HEK293 (cell line): ENCODE results near the gene GRB2.

Source experiments
- CTCF ChIA-PET: fragments of 350-600 bp; formaldehyde crosslinking; extraction: SDS; loops from one replicate; lab custom pipeline; 2021; ENCODE audit warnings: antibody characterized with exemption; lab: Yijun Ruan, JAX
- POLR2A ChIA-PET: fragments of 300-600 bp; formaldehyde crosslinking; extraction: SDS; loops from one replicate; lab custom pipeline; 2020; ENCODE audit warnings: antibody characterized with exemption, inconsistent platforms; lab: Yijun Ruan, JAX
- H3K27ac ChIP-seq: fragments of 200-500 bp; sonication (Bioruptor generic); 2 replicates; pipeline ENCODE4 v1.5.1; 2014; ENCODE audit warnings: low read depth, low read length, control low read depth, inconsistent platforms; ENCODE audit errors: extremely low read depth
- H3K36me3 ChIP-seq, 2 experiments: fragments of 200-500 bp in 1 of 2; sonication (Bioruptor generic) in 1 of 2; 1 replicate in 1 of 2; 2 replicates in 1 of 2; pipeline ENCODE4 v1.5.1; 2014 to 2017; ENCODE audit warnings: inconsistent platforms in 2 of 2, low read length in 2 of 2; ENCODE audit not compliant: control insufficient read depth in 2 of 2, insufficient read depth in 1 of 2
- H3K4me1 ChIP-seq: fragments of 200-500 bp; sonication (Bioruptor generic); 2 replicates; pipeline ENCODE4 v1.5.1; 2014; ENCODE audit warnings: mild to moderate bottlenecking, low read length, inconsistent platforms; ENCODE audit not compliant: control insufficient read depth, insufficient read depth
- H3K4me3 ChIP-seq: 2 replicates; pipeline ENCODE4 v1.5.1; 2011; ENCODE audit warnings: low read depth, mild to moderate bottlenecking, control low read depth, low read length, moderate library complexity
- H3K9me3 ChIP-seq: fragments of 200-500 bp; sonication (Bioruptor generic); 2 replicates; pipeline ENCODE4 v1.5.1; 2014; ENCODE audit warnings: low read depth, low read length, inconsistent platforms; ENCODE audit not compliant: control insufficient read depth, insufficient read depth
- EGR2 ChIP-seq: fragments of 450-650 bp; formaldehyde crosslinking; IDR thresholded peaks from 2 replicates; pipeline ENCODE4 v1.5.1; 2016; ENCODE audit warnings: low read depth, missing biosample characterization, missing genetic modification characterization
- HIC1 ChIP-seq: fragments of 450-650 bp; formaldehyde crosslinking; IDR thresholded peaks from 2 replicates; pipeline ENCODE4 v1.5.1; 2016; ENCODE audit warnings: missing biosample characterization, missing genetic modification characterization
- PATZ1 ChIP-seq: fragments of 450-650 bp; formaldehyde crosslinking; IDR thresholded peaks from 2 replicates; pipeline ENCODE4 v1.5.1; 2016; ENCODE audit warnings: missing biosample characterization, missing genetic modification characterization
- PBX3 ChIP-seq: sonication (generic); formaldehyde crosslinking; IDR thresholded peaks from 2 replicates; pipeline ENCODE4 v1.8.1; 2022; ENCODE audit warnings: mild to moderate bottlenecking, moderate library complexity, missing genetic modification reagents
- PRDM4 ChIP-seq: fragments of 450-650 bp; formaldehyde crosslinking; IDR thresholded peaks from 2 replicates; pipeline ENCODE4 v1.5.1; 2017; ENCODE audit warnings: missing biosample characterization, missing genetic modification characterization
- SETDB1 ChIP-seq: IDR thresholded peaks from one replicate; pipeline ENCODE4 v1.6.1; 2017; ENCODE audit warnings: mild to moderate bottlenecking, low read length, moderate library complexity, mixed read lengths; ENCODE audit not compliant: insufficient read length
- SP7 ChIP-seq: fragments of 450-650 bp; formaldehyde crosslinking; IDR thresholded peaks from 2 replicates; pipeline ENCODE4 v1.5.1; 2016; ENCODE audit warnings: missing biosample characterization, missing genetic modification characterization
- ZNF10 ChIP-seq: fragments of 450-650 bp; formaldehyde crosslinking; IDR thresholded peaks from 2 replicates; pipeline ENCODE4 v1.5.1; 2017; ENCODE audit warnings: missing biosample characterization, missing genetic modification characterization
- ZNF155 ChIP-seq: fragments of 450-650 bp; formaldehyde crosslinking; IDR thresholded peaks from 2 replicates; pipeline ENCODE4 v1.5.1; 2016; ENCODE audit warnings: missing biosample characterization, missing genetic modification characterization
- ZNF174 ChIP-seq: fragments of 450-650 bp; formaldehyde crosslinking; IDR thresholded peaks from 2 replicates; pipeline ENCODE4 v1.5.0; 2017; ENCODE audit warnings: missing biosample characterization, mild to moderate bottlenecking, missing genetic modification characterization
- ZNF18 ChIP-seq: fragments of 450-650 bp; formaldehyde crosslinking; IDR thresholded peaks from 2 replicates; pipeline ENCODE4 v1.5.1; 2016; ENCODE audit warnings: missing biosample characterization, missing genetic modification characterization
- ZNF416 ChIP-seq: fragments of 450-650 bp; formaldehyde crosslinking; IDR thresholded peaks from 2 replicates; pipeline ENCODE4 v1.5.1; 2016; ENCODE audit warnings: missing biosample characterization, missing genetic modification characterization
- ZNF571 ChIP-seq: fragments of 450-650 bp; formaldehyde crosslinking; IDR thresholded peaks from 2 replicates; pipeline ENCODE4 v1.5.0; 2017; ENCODE audit warnings: missing biosample characterization, missing genetic modification characterization
- ZNF600 ChIP-seq: fragments of 450-650 bp; formaldehyde crosslinking; IDR thresholded peaks from 2 replicates; pipeline ENCODE4 v1.5.1; 2016; ENCODE audit warnings: missing biosample characterization, missing genetic modification characterization
- ZNF610 ChIP-seq: fragments of 450-650 bp; formaldehyde crosslinking; IDR thresholded peaks from 2 replicates; pipeline ENCODE4 v1.5.1; 2016; ENCODE audit warnings: missing biosample characterization, missing genetic modification characterization, borderline replicate concordance
- ZNF629 ChIP-seq: fragments of 450-650 bp; formaldehyde crosslinking; IDR thresholded peaks from 2 replicates; pipeline ENCODE4 v1.5.1; 2017; ENCODE audit warnings: missing biosample characterization, missing genetic modification characterization
- ZNF645 ChIP-seq: fragments of 450-650 bp; formaldehyde crosslinking; IDR thresholded peaks from 2 replicates; pipeline ENCODE4; 2016; ENCODE audit warnings: missing biosample characterization, missing genetic modification characterization
- ZNF692 ChIP-seq: fragments of 450-650 bp; formaldehyde crosslinking; IDR thresholded peaks from 2 replicates; pipeline ENCODE4 v1.5.1; 2016; ENCODE audit warnings: missing biosample characterization, missing genetic modification characterization

Gene GRB2

GRCh38 chr17:75352079-75352569 lies 53.4 kb downstream of the GRB2 start (continued):
- TF ChIP-seq ZNF600 = peak; percentile 92
- no peak for TF ChIP-seq ZNF155 (tag by site-specific recombination)
- TF ChIP-seq SP7 (tag by site-specific recombination) = peak; percentile 64
- no peak for TF ChIP-seq ZNF18 (tag by site-specific recombination)
- TF ChIP-seq ZNF416 (tag by site-specific recombination) = no peak
- TF ChIP-seq PRDM4 (tag by site-specific recombination) = no peak
- no peak for TF ChIP-seq PBX3 (CRISPR knock-in tag)
- TF ChIP-seq ZNF174 (tag by site-specific recombination) = no peak
- no peak for TF ChIP-seq ZNF10 (tag by site-specific recombination)
- TF ChIP-seq SETDB1 = no peak
- TF ChIP-seq ZNF645 (tag by site-specific recombination) = no peak
- TF ChIP-seq ZNF571 = no peak
- TF ChIP-seq PATZ1 (tag by site-specific recombination) = peak; percentile 75
- peak; percentile 26; the same call in 1 of the 2 replicates for TF ChIP-seq ZNF692 (tag by site-specific recombination)

- Histone ChIP-seq H3K27ac (no peak overlapping the region), H3K4me1 (peaks cover 25% of the 10 kb centered on the region), H3K9me3 (no peaks in the 10 kb centered on the region), H3K4me3 (no peak overlapping the region), H3K36me3 (no peaks in the 10 kb centered on the region; a peak in 1 of 3 replicates)
- TF ChIP-seq ZNF610 (tag by site-specific recombination) (no peak), ZNF629 (tag by site-specific recombination) (no peak), ZNF155 (tag by site-specific recombination) (no peak), EGR2 (peak; percentile 33; the same call in 1 of the 2 replicates), HIC1 (tag by site-specific recombination) (no peak)
- ChIA-PET CTCF (interaction anchor here (0.5 to 1.1 kb wide), 3 partner anchors 12 to 32 kb away, joined by 3 to 6 read pairs (median 4); no protein-coding TSS in a partner anchor), POLR2A (interaction anchor here (0.6 to 0.7 kb wide), 3 partner anchors 50 to 1789 kb away, joined by 3 to 8 read pairs (median 5); no protein-coding TSS in a partner anchor)
These were observed 54.8 kb downstream of the GRB2 start for GRCh38 chr17:75350706-75351105.
